Measurements from ENCODE around the gene KLRD1.
"Not testable (repeated sequence)": the region's sequence is repeated elsewhere in the genome, so short reads cannot be mapped to it uniquely, and the experiment has no call there.

KLRD1 gene

DNA sequence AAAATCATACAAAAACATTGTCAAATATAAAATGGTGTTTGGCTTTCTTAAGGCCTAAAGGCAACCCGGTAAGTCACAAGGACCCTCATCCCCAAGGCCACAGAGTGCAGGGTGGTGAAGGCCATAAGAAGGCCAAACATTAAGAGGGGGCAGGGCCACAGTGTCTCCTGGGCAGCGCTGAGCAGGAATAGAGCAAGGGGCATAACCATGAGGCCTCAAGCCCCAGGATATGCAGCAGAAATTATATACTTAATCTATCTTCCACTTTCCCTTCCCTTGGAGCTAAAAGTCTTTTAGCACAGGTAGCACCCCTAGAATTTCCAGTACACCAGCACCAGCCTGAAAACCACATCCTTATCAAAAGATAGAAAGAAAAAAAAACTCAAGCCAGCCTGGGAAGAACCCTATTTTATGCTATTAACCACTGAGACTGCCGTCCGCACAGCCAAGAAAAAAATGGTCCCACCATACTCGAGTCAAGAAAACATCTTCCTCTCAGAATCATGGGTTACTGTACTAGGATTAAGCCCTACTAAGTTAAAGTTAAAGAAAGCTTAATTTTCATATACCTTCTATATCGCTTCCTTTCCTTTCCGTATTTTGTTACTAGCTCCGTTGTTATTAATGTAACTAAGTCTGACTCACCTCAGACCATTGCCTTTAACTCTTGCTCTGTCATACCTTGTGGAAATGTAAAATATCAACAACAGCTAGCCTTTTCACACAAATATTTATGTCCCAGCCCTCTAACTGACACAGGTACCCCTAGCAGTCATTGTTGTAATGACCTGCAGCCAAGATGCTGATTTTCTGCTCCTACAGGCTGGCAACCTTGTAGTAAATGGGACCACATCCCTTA is 62.1 kb downstream of the KLRD1 start:
- DNase-seq = no peak

DNA sequence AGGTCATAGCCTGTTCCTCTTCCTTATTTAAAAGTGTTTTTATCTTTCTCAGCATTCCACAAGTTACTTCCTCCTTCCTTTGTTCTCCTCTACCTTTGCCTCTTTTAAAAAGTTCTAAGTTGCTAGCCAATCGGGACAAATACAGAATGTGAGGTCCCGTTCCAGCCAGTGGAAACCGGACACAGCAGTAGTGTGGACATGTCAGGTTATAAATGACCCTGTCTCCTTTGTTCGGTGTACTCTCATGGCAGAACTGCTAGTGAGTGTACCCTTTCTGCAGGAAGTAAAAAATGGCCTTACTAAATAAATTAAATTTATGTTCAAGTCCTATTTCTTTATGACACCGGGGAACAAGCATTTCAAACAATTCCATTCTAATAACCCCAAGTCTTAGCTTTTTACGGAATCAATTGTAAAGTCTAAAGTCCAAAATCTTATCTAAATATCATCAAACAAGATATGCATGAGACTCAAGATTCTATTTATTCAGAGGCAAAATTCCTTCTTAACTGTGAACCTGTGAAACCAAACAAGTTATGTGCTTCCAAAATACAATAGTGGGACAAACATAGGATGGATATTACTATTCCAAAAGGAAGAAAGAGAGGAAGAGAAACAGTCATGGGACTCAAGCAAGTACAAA is 64.3 kb downstream of the KLRD1 start:
- DNase-seq = not testable (repeated sequence)

DNA sequence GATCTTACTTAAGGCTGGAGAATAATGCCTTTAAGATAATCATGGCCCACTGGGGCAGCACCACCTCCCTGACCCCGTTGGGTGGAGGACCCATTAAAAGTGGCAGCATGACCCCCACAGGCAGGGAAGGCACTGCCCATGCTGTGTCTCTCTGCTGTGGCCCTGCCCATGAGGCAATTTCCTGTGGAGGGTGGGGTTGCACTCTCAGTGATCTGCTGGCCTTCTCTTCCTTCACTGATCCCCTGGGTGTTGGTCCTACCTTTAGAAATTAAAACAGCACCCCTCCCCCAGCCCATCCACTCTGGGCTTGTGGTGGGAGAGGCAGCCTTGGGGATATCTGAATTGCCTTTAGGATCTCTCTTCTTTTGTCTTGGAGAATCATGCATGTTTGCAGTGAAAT is 64.9 kb downstream of the KLRD1 start:
- DNase-seq = no peak

DNA sequence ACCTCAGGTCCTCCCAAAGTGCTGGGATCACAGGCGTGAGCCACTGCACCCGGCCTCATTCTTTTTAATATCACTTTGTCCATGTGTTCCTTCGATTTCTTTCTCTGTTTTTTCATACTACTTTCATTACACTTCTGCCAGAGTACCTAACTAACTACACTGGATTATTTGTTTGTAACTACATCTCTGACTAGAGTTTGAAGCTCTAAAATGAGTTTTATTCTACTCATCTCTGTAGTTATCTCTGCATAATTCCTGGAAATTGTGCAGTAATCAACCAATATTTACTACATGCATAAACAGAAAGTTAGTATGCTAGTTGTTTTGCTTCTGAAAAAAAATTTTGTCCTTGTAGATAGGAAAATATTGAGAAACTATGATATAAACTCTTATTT is 67.0 kb downstream of the KLRD1 start:
- no peak for DNase-seq

DNA sequence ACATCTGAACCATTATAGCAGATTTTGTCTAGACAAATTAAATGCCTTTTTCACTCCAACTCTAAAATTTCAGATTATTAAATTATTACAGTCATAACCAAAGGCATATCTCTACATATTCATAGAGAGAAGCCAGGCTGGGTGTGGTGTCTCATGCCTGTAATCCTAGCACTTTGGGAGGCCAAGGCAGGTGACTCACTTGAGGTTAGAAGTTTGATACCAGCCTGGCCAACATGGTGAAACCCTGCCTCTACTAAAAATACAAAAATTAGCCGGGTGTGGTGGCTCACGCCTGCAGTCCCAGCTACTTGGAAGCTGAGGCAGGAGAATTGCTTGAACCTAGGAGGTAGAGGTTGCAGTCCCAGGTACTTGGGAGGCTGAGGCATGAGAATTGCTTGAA is 71.1 kb downstream of the KLRD1 start:
- not testable (repeated sequence) for DNase-seq

Data from NCI-H187 (cell line).